ENCODE data around the gene ALKBH3. TPM values are rescaled to one million over a fixed set of nuclear protein-coding genes. Genes with fewer than 3 reads are reported as not detected.

Gene ALKBH3
- total RNA-seq: 100 to 1,000 TPM in 1 of 5 donors, 10 to 100 TPM in 4; 25.7 to 113 (median 37.4) TPM
- 10 to 100 TPM; 30.8 to 49.0 (median 31.4) TPM for polyA plus RNA-seq
- long read RNA-seq, donor 1, partial matches to known transcripts: 0 of 3 reads
- long read RNA-seq, donor 1, other reads (novel, unspliced or antisense): 0 of 3 reads
- long read RNA-seq, donor 2, partial matches to known transcripts: 0 of 4 reads
- long read RNA-seq, donor 2, other reads (novel, unspliced or antisense): 0 of 4 reads
- long read RNA-seq, donor 3, partial matches to known transcripts: 0 of 1 reads
- long read RNA-seq, donor 3, other reads (novel, unspliced or antisense): 0 of 1 reads
- long read RNA-seq, donor 4, partial matches to known transcripts: 0 of 1 reads
- long read RNA-seq, donor 4, other reads (novel, unspliced or antisense): 0 of 1 reads
- long read RNA-seq, donor 5, partial matches to known transcripts: 0 of 1 reads
- long read RNA-seq, donor 5, other reads (novel, unspliced or antisense): 0 of 1 reads
- long read RNA-seq, donor 6, transcript ALKBH3-201 (10 exons, 1,474 nt): major isoform, 12 of 16 reads
- long read RNA-seq, donor 6, partial matches to known transcripts: 0 of 16 reads
- long read RNA-seq, donor 6, other reads (novel, unspliced or antisense): 0 of 16 reads
- long read RNA-seq, donor 7, partial matches to known transcripts: 0 of 3 reads
- long read RNA-seq, donor 7, other reads (novel, unspliced or antisense): 0 of 3 reads
- long read RNA-seq, donor 8, partial matches to known transcripts: 0 of 3 reads
- long read RNA-seq, donor 8, other reads (novel, unspliced or antisense): 0 of 3 reads
- long read RNA-seq, donor 9: 0 reads
- long read RNA-seq, donor 10: 0 reads

DNA sequence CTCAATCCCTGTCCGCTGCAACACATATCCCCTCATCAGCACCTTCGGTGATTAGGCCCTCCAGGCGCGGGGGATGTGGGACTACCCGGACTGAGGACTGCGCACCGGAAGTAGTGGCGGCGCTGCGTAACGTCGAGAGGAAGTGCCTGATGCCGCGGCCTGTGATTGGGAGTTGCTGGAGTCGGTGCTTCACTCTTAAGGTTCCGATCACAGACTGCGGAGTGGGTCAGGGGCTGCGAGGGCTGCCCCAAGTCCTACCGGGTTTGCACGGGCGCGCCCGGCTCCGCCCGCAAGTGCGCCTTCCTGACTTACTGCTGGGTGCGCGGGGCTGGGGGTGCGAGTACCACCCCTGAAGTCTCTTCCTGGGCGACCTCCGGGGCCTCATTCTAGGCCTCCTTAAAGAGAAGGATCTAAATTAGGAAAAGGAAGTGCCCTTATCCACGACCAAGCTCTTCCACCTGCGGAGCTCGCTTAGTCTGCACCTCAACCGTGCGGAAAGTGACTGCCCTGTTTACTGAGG lies at the start of gene ALKBH3:
Gene ALKBH3, plus strand, starts transcription at position 192 of the 520 bp plus-strand sequence. CDS start 1,822 bp downstream, outside the sequence.
- peak within 1 kb of the TSS; percentile 23 to 80 (median 74) for H3K27ac ChIP-seq
- intact Hi-C loops (cut with DNase I; ENCODE audit: low total_unique reads): no loop called here

DNA sequence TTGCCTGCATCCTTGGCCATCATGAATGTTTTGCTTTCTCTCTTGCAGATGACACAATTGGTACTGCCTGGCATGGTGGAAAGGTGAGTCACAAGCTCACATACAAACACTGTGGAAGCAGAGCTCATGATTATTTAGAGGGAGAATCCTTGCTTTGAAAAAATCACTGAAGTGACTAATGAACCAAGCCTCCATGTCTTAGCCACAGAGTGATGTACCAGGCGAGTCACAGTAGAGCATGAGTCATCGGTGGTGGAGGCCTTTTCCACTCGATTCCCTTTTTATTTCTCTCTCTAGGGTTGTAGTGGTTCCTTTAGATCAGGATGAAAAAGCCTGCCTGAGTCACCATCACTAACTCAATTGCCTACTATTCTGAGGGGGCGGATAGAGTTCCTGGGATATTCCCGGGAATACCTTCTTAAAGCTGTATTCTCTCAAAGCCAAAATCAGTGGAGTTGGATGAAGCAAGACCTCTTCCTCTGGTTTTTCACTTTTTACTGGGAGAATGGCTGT lies 49.6 kb upstream of the ALKBH3 start:
- H3K36me3 ChIP-seq: peaks cover 0 to 10% (median 4%) of the 10 kb centered on the region in 4 donors
- H3K4me3 ChIP-seq: no peak overlapping the region
- TF ChIP-seq POLR2A (IDR thresholded peaks at IDR 0.05) (no peak), POLR2AphosphoS5 (IDR thresholded peaks at IDR 0.05) (peak in 1 of 3 donors; percentile 74), EP300 (IDR thresholded peaks at IDR 0.05) (no peak)
- TF ChIP-seq, protein P1, sequence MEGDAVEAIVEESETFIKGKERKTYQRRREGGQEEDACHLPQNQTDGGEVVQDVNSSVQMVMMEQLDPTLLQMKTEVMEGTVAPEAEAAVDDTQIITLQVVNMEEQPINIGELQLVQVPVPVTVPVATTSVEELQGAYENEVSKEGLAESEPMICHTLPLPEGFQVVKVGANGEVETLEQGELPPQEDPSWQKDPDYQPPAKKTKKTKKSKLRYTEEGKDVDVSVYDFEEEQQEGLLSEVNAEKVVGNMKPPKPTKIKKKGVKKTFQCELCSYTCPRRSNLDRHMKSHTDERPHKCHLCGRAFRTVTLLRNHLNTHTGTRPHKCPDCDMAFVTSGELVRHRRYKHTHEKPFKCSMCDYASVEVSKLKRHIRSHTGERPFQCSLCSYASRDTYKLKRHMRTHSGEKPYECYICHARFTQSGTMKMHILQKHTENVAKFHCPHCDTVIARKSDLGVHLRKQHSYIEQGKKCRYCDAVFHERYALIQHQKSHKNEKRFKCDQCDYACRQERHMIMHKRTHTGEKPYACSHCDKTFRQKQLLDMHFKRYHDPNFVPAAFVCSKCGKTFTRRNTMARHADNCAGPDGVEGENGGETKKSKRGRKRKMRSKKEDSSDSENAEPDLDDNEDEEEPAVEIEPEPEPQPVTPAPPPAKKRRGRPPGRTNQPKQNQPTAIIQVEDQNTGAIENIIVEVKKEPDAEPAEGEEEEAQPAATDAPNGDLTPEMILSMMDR (IDR thresholded peaks at IDR 0.05): no peak
- peak overlapping the region in 3 of 5 donors; percentile 4 to 57 (median 57) for H3K27ac ChIP-seq
- peaks cover 17 to 43% (median 32%) of the 10 kb centered on the region in 4 donors for H3K4me1 ChIP-seq
- no peaks in the 10 kb centered on the region for H3K27me3 ChIP-seq
- intact Hi-C loops (cut with DNase I; ENCODE audit: low total_unique reads): no loop called here
- H3K9me3 ChIP-seq: no peaks in the 10 kb centered on the region
- peak; percentile 15 to 25 for DNase-seq
- WGBS, 5 donors: 45 to 65% (median 61%) methylated on average over 5 of the region's 5 CpGs

More for the DNA sequence above, at the start of gene ALKBH3:
- peaks cover 11 to 35% (median 34%) of the 10 kb centered on the region in 4 donors for H3K36me3 ChIP-seq
- 0 to 1% (median 1%) methylated on average over 21 to 36 of the region's 36 CpGs for WGBS, 5 donors
- peak; percentile 95 to 97 for DNase-seq
- H3K9me3 ChIP-seq: no peaks in the 10 kb centered on the region
- no peak for TF ChIP-seq POLR2A (IDR thresholded peaks at IDR 0.05)
- TF ChIP-seq POLR2AphosphoS5 (IDR thresholded peaks at IDR 0.05): peak; percentile 47 to 86 (median 72)
- TF ChIP-seq EP300 (IDR thresholded peaks at IDR 0.05): no peak
- TF ChIP-seq, protein P1 (IDR thresholded peaks at IDR 0.05): peak in 1 of 7 experiments; percentile 41
- peaks cover 14 to 26% (median 24%) of the 10 kb centered on the region in 4 donors for H3K4me1 ChIP-seq
- peak within 1 kb of the TSS; percentile 60 to 97 (median 81) for H3K4me3 ChIP-seq
- H3K27me3 ChIP-seq: peaks cover 0 to 30% (median 12%) of the 10 kb centered on the region in 3 donors

DNA sequence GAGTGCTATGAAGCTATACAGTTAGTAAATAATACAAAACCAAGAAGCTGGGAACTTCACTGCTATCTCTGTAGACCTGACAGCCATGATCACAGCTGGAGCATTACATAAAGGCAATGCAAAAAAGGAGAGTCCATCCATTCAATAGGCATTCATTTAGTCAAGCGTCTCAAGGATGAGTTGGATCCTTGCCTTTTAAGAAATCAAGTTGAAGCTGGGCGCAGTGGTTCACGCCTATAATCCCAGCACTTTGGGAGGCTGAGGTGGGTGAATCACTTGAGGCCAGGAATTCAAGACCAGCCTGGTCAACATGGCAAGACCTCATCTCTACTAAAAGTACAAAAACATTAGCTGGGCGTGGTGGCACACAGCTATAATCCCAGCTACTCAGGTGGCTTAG lies 48.1 kb upstream of the ALKBH3 start:
- H3K27me3 ChIP-seq: no peaks in the 10 kb centered on the region
- 92 to 99% (median 95%) methylated on average over 4 of the region's 4 CpGs for WGBS, 5 donors
- peaks cover 17 to 45% (median 33%) of the 10 kb centered on the region in 4 donors for H3K4me1 ChIP-seq
- no peaks in the 10 kb centered on the region for H3K9me3 ChIP-seq
- TF ChIP-seq POLR2AphosphoS5 (IDR thresholded peaks at IDR 0.05): no peak
- TF ChIP-seq, protein P1 (IDR thresholded peaks at IDR 0.05): no peak
- peak overlapping the region in 1 of 5 donors; percentile 54 for H3K27ac ChIP-seq
- intact Hi-C loops (cut with DNase I; ENCODE audit: low total_unique reads): no loop called here
- DNase-seq: no peak
- no peak overlapping the region for H3K4me3 ChIP-seq
- peaks cover 0 to 10% (median 4%) of the 10 kb centered on the region in 4 donors for H3K36me3 ChIP-seq

DNA sequence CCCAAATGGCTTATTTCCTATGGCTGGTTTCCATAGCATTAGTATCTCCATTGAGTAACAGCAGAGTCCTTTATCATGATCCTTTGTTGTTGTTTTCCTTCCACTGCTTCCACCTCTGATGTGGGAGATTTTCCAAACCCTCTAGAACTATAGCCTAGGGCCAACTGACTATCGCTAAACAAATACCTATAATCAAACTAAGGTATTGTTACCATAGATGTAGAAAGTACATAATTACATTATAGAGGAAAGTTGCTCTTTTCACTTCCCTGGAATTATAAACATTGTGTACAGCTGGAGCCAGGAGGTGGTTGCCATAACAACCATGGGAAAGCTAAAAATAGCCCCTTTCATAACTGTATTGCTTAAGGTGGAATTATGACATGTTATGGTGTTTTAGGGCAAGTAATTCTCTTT lies 47.0 kb upstream of the ALKBH3 start:
- WGBS, 5 donors: 18 to 42% (median 23%) methylated on average over 1 of the region's 1 CpG
- DNase-seq: peak; percentile 34 to 87
- intact Hi-C loops (cut with DNase I; ENCODE audit: low total_unique reads): no loop called here
- no peaks in the 10 kb centered on the region for H3K9me3 ChIP-seq
- TF ChIP-seq, protein P1 (IDR thresholded peaks at IDR 0.05): no peak
- no peak for TF ChIP-seq EP300 (IDR thresholded peaks at IDR 0.05)
- peak in 1 of 3 donors; percentile 13 for TF ChIP-seq POLR2AphosphoS5 (IDR thresholded peaks at IDR 0.05)
- no peak for TF ChIP-seq POLR2A (IDR thresholded peaks at IDR 0.05)
- H3K4me1 ChIP-seq: peaks cover 17 to 45% (median 33%) of the 10 kb centered on the region in 4 donors
- H3K4me3 ChIP-seq: no peak overlapping the region
- peak overlapping the region in 4 of 5 donors; percentile 2 to 70 (median 52) for H3K27ac ChIP-seq
- peaks cover 0 to 11% (median 7%) of the 10 kb centered on the region in 4 donors for H3K36me3 ChIP-seq
- no peaks in the 10 kb centered on the region for H3K27me3 ChIP-seq

Data from stomach (tissue), 19 donors.